Mononuclear cell (primary cell): ENCODE data around the gene ENTPD1. TPM values are rescaled to one million over a fixed set of nuclear protein-coding genes. Genes with fewer than 3 reads are reported as not detected.
"Not testable (repeated sequence)": the region's sequence is repeated elsewhere in the genome, so short reads cannot be mapped to it uniquely, and the experiment has no call there.

Source experiments
- H3K27me3 ChIP-seq: 2 replicates; pipeline ENCODE4 v1.6.0; 2011; ENCODE audit warnings: low read length, control low read depth; ENCODE audit not compliant: insufficient read depth
- H3K4me1 ChIP-seq: 2 replicates; pipeline ENCODE4 v1.5.1; 2011; ENCODE audit warnings: mild to moderate bottlenecking, low read length, control low read depth; ENCODE audit not compliant: insufficient read depth
- H3K4me3 ChIP-seq: 2 replicates; pipeline ENCODE4 v1.5.1; 2011; ENCODE audit warnings: mild to moderate bottlenecking, low read length, moderate library complexity
- H3K9me3 ChIP-seq: 2 replicates; pipeline ENCODE4 v1.5.1; 2011; ENCODE audit warnings: low read depth, mild to moderate bottlenecking, control low read depth, low read length
- total RNA-seq: library from RNA; depleted of rRNA; stranded (reverse); fragments of >200 nt; gene quantifications from one replicate; pipeline ENCODE4 v1.2.3, GENCODE V29; 2012

Gene ENTPD1
- total RNA-seq, 1 donor, result 30.1 TPM

- Histone ChIP-seq H3K9me3 (no peaks in the 10 kb centered on the region), H3K4me1 (peaks cover 32% of the 10 kb centered on the region), H3K27me3 (no peaks in the 10 kb centered on the region), H3K4me3 (no peak overlapping the region)
These were observed 42.3 kb downstream of the ENTPD1 start for GRCh38 chr10:95798096-95798855.

- not testable (repeated sequence) for H3K9me3 ChIP-seq, H3K27me3 ChIP-seq, H3K4me3 ChIP-seq
- peaks cover 13% of the 10 kb centered on the region for H3K4me1 ChIP-seq
These were observed 44.3 kb downstream of the ENTPD1 start for GRCh38 chr10:95800286-95800685.

- not testable (repeated sequence) for H3K4me1 ChIP-seq, H3K4me3 ChIP-seq, H3K27me3 ChIP-seq, H3K9me3 ChIP-seq
These were observed 50.9 kb downstream of the ENTPD1 start for GRCh38 chr10:95806687-95807380.

GRCh38 chr10:95808705-95809308, 52.8 kb downstream of the ENTPD1 start:
- H3K4me1 ChIP-seq, H3K4me3 ChIP-seq, H3K9me3 ChIP-seq, H3K27me3 ChIP-seq: not testable (repeated sequence)

GRCh38 chr10:95809370-95810197, 53.6 kb downstream of the ENTPD1 start:
- Histone ChIP-seq H3K9me3 (no peaks in the 10 kb centered on the region), H3K4me3 (no peak overlapping the region), H3K27me3 (no peaks in the 10 kb centered on the region), H3K4me1 (peaks cover 16% of the 10 kb centered on the region)

- peaks cover 23% of the 10 kb centered on the region for H3K4me1 ChIP-seq
- H3K27me3 ChIP-seq, result no peaks in the 10 kb centered on the region
- H3K4me3 ChIP-seq, result no peak overlapping the region
- H3K9me3 ChIP-seq, result no peaks in the 10 kb centered on the region
These were observed 54.4 kb downstream of the ENTPD1 start for GRCh38 chr10:95810198-95810976.

GRCh38 chr10:95813054-95813685, 57.2 kb downstream of the ENTPD1 start:
- Histone ChIP-seq H3K4me3 (no peak overlapping the region), H3K9me3 (no peaks in the 10 kb centered on the region), H3K4me1 (peaks cover 31% of the 10 kb centered on the region), H3K27me3 (no peaks in the 10 kb centered on the region)

- Histone ChIP-seq H3K9me3 (no peaks in the 10 kb centered on the region), H3K27me3 (no peaks in the 10 kb centered on the region), H3K4me3 (no peak overlapping the region), H3K4me1 (peaks cover 34% of the 10 kb centered on the region)
These were observed 58.2 kb downstream of the ENTPD1 start for GRCh38 chr10:95814011-95814727.

- Histone ChIP-seq H3K9me3 (no peaks in the 10 kb centered on the region), H3K27me3 (no peaks in the 10 kb centered on the region), H3K4me1 (peaks cover 43% of the 10 kb centered on the region), H3K4me3 (no peak overlapping the region)
These were observed 59.2 kb downstream of the ENTPD1 start for GRCh38 chr10:95815133-95815532.

- H3K27me3 ChIP-seq, result no peaks in the 10 kb centered on the region
- no peaks in the 10 kb centered on the region for H3K9me3 ChIP-seq
- H3K4me3 ChIP-seq, result no peak overlapping the region
- peaks cover 49% of the 10 kb centered on the region for H3K4me1 ChIP-seq
These were observed 59.8 kb downstream of the ENTPD1 start for GRCh38 chr10:95815701-95816240.

GRCh38 chr10:95818010-95818409, 62.0 kb downstream of the ENTPD1 start:
- H3K9me3 ChIP-seq, result no peaks in the 10 kb centered on the region
- H3K4me1 ChIP-seq, result peaks cover 69% of the 10 kb centered on the region
- H3K4me3 ChIP-seq, result no peak overlapping the region
- H3K27me3 ChIP-seq, result no peaks in the 10 kb centered on the region

GRCh38 chr10:95818668-95819067, 62.7 kb downstream of the ENTPD1 start:
- Histone ChIP-seq H3K4me1 (peaks cover 63% of the 10 kb centered on the region), H3K27me3 (no peaks in the 10 kb centered on the region), H3K4me3 (no peak overlapping the region), H3K9me3 (no peaks in the 10 kb centered on the region)

- no peaks in the 10 kb centered on the region for H3K9me3 ChIP-seq
- H3K4me1 ChIP-seq, result peaks cover 52% of the 10 kb centered on the region
- H3K4me3 ChIP-seq, result no peak overlapping the region
- no peaks in the 10 kb centered on the region for H3K27me3 ChIP-seq
These were observed 63.8 kb downstream of the ENTPD1 start for GRCh38 chr10:95819620-95820329.
